DMS153 treated with DMSO at 0.1 percent for 48 hours (cell line): Measurements from ENCODE around the gene ANTXRL.
"Not testable (repeated sequence)": the region's sequence is repeated elsewhere in the genome, so short reads cannot be mapped to it uniquely, and the experiment has no call there.

Experiments used
- DNase-seq: peaks from one replicate; lab custom pipeline; 2025; ENCODE audit not compliant: unreplicated experiment; lab: John Stamatoyannopoulos, UW

ANTXRL gene

DNA sequence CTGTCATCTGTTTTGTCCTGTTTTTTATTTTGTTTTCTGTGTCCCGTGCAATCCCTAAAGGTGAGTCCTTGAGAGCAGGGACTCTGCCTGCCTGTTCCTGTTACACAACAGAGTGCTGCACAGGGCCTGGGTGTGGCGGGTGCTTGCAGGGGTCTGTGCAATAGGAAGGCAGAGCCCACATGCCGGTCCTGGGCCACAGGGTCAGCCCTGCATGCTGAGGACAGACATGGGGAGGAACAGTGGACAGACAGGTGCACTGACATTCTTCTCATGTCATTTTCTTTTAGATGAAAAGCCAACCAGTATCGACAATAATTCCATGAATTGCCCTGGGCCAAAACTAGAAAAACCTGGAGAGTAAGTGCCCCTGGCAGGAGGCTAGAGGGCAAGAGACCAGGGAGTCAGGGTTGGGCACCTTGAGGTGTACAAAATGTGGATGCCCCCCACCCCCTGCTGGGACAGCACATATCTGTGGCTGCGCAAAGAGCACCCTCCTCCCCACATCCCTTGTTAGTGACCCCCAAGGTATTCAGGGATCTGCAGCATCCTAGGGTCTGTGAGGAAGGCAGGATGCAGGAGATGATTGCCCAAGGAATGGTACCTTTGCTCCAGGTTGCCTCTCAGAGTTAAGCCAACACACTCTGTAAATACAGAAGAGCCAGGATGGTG lies 19.9 kb downstream of the ANTXRL start:
- DNase-seq, result no peak

DNA sequence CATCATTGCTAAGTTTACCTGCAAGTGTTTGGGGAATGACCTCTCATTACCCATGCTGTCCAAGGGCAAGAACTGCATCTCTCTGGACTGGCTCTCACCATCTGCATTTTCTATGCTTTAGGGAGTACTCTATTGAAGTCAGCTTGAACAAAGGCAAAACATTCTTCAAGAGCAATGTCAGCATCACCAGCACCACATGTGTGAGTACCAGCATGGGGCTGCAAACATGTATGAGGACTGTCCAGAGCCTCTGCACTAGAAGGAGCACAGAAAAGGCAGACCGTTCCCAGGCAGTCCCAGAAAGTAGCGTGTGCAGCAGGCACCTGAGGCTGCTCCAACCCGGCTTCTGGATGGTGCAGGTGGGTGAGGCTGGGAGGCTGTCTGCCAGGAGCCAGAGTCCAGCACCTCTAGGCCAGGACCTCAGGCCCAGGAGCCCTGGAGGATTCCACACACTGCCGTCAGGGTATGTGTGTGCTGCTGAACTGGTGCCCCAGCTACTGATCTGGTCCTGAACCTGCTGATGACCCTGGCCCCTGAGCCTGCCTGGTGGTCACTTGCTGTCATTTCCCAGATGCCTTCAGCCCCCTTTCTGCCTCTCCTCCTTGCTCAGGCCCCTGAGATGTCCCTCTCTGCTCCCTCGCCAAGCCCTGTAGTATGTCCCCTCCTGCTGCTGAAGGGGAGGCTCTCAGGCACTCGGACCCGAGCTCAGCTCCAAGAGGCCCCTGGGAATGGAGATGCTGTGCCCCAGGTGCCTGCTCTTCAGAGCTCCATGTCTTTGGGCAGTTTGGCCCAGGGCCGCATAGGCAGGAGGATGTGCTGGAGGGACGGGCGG lies 20.7 kb downstream of the ANTXRL start:
- no peak for DNase-seq

DNA sequence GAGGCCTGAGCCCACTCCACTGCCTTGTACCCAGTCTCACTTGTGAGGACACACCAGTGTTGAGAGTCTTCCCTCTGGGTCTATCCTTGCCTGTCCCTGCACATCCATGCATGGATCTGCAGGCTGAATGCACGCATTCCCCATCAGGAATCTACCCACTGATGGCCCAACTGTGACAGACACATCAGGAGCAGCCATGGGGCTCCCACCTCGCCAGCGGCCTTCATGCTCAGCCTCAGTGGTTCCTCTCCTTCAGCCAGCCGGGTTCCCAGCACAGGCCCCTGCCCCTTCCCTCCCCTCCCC lies 21.3 kb downstream of the ANTXRL start:
- no peak for DNase-seq

GRCh38 chr10:46308666-46309450 lies 22.1 kb downstream of the ANTXRL start:
- no peak for DNase-seq

GRCh38 chr10:46309511-46310142 lies 22.8 kb downstream of the ANTXRL start:
- no peak for DNase-seq

DNA sequence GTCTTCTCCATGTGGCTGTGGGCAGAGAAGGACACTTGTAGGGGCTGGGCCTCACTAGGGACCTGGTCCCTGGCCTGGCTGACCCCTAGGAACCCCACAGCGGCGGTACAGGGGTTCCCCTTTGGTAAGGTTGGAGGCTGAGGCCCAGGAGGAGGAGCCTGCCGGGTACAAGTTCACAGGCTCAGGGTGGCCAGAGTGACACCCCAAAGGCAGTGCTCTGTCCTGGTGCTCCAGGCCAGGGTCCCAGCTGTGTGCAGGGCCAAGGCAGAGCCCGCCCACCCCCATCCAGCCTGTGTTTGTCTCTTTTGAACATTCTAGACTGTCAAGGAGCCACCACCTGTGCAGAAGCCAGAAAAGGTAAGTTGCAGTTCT lies 23.3 kb downstream of the ANTXRL start:
- DNase-seq, result no peak

DNA sequence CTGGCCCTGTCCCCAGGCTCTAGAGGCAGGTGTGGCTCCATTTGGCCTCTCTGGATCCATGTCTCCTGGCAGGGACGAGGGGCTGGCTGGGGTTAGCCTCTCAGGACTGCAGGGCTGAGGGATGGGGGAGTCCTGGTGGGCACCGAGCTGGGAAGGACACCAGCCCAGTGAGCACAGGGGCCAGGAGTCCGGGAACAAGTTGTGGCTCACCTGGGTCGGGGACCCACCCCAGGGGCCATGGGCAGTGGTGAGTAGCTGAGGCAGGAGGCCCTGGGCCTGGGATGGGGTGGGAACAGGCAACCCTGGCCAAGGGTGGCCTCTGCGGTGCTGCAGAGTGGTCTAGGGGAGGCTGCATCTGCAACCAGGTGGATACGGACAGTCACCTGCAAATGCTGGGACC lies 24.1 kb downstream of the ANTXRL start:
- DNase-seq, result no peak

DNA sequence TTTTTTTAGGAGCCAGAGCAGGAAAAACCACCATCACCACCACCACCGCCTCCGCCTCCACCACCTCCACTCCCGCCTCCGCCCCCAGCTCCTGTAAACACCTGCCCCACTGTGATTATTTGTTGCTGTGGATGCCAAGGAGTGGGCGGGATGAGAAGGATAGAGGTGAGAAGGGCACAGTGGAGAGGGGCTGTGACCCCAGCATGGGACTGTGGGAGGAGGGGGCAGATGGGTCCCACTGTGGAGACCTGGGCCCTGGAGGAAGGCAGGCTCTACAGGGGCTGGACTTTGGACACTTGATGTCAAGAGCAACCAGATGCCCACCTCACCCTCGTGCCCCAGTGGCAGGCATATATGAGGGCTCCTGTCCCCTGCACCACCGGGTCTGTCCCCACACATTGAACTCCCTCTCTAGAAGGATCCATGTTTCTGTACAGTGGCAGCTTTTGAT lies 24.7 kb downstream of the ANTXRL start:
- DNase-seq, result no peak

DNA sequence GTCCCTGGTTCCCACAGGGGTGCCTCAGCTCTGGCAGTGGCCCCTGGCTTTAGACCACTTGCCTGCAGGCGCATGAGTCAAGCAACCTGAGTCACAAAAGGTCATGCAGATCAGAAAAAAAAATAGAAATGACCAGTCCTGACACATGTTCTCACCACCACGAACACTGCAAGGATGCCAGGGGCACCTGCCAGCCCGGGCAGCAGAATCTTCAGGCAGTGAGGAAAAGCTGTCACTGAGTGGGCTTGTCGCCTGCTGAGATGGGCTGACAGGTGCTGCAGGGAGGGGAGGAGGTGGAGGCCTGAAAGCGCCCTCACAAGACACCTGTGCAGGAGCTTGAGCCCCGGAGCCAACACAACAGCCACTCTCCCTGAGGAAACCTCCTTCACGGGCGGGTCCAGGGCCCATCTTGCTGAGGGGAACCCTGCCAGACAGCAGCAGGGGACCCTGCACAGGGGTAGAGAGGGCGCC lies 25.2 kb downstream of the ANTXRL start:
- DNase-seq, result not testable (repeated sequence)

DNA sequence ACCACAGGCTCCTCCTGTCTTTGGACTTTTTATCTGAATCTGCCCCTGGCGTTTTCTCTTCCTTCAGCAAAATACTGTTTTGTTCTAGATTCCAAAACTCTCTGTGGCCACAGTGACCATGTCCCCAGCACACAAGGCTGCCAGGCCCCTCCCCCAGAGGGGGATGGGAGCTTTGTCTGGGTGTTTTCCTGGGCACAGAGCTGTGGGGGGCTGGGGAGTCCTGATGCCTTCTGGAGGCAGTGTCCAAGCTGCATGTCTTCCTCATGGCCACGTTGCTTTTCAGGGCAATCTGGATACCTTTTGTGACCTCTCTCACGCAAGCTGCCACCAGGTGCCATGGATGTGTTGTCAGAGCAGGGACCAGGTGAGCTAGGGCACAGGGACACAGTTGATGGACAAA lies 26.2 kb downstream of the ANTXRL start:
- DNase-seq, result no peak

DNA sequence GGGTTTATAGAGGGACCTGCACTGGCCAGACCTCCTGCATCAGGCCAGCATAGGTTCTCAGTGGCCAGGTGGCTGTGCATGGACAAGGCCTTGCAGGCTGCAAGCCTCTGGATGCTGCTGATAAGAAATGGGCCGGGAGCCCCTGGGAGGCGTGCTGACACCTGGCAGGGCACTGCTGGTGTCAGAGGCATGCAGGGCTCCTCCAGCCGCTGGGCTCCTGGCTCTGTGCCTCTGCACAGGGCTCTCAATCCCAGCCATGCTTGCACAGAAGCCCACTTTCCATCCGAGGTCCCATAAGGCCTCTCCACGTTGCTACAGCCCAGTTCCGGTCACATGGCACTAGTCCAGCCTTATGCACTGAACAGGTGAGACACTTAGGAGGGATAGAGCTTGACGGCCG lies 27.3 kb downstream of the ANTXRL start:
- DNase-seq, result no peak

DNA sequence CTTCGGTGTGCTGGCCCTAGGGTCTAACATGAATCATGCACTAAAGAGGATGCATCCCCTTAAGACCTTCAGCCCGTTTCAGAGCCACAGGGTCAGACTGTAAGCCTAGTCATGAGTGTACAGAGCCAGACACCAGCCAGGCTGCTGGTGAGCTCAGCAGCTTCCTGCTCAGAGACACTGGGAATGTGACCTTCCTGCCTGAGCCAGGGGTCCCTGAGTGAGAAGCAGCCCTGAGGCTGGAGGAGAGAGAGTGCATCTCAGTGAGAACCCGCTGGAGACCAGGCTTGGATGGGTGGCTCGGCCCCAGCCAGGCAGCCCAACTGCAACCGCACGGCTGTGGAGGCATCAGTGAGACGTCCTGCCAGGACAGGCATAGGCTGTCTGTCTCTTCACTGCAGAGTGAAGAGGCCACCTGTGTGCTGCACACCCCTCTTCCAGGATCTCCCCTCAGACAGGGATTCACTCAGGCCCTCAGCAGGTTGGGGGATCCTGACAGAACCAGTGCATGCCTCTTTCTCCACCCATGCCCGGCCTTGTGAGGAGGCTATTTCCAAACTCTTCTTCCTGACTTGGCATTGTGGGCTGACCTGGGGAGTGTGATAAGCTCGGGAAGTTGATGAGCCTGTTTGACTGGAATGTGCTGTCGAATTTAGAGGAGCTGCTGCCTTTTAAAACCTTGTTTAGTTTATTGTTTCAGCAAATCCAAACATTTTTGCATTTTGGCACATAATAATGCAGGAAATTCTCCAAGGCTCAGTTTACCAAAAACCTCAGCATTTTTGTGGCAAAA lies 28.5 kb downstream of the ANTXRL start:
- DNase-seq, result not testable (repeated sequence)

GRCh38 chr10:46317370-46317769 lies 30.6 kb downstream of the ANTXRL start:
- DNase-seq, result no peak

- no peak for DNase-seq
These were observed 31.1 kb downstream of the ANTXRL start for GRCh38 chr10:46317889-46318288.

DNA sequence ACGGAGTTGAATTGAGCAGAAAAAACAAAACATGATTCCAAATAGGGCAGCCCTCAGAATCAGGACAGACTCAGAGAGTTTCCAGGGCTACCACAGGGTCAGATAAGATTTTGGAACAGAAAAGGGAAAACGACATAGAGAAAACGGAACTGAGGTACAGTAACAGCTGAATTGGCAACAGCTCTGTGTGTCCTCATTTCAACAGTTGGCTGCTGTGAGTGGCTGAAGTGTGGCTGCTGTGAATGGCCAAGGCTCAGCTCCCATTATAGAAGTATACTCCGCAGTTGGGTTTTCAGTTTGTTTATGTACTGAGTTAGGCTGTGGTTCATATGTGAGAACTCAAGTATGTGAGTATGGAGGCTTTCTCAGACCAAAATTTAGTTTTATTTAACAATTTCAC lies 32.0 kb downstream of the ANTXRL start:
- no peak for DNase-seq

- DNase-seq, result no peak
These were observed 32.6 kb downstream of the ANTXRL start for GRCh38 chr10:46319389-46319788.

- no peak for DNase-seq
These were observed 35.0 kb downstream of the ANTXRL start for GRCh38 chr10:46321770-46322169.

DNA sequence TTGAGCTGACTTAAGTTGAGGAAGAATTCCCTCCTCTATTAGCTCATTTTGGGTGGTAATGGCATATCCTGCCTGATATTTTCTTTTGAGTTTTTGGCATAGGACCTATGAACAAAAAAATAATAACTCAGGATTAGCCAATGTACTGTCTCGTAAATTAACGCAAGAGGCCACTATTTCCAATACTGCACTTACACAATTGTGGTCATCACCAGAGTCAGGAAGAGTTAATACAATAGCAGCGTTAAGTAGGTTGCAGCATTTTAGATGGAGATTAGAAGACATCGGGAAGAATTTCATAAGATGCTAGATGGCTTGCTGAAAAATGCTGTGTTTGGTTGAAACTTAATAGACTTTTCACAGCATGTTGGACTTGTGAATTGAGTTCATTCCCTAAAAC lies 36.4 kb downstream of the ANTXRL start:
- DNase-seq, result no peak

- DNase-seq, result no peak
These were observed 38.2 kb downstream of the ANTXRL start for GRCh38 chr10:46325021-46325420.

GRCh38 chr10:46326066-46326465 lies 39.3 kb downstream of the ANTXRL start:
- no peak for DNase-seq

DNA sequence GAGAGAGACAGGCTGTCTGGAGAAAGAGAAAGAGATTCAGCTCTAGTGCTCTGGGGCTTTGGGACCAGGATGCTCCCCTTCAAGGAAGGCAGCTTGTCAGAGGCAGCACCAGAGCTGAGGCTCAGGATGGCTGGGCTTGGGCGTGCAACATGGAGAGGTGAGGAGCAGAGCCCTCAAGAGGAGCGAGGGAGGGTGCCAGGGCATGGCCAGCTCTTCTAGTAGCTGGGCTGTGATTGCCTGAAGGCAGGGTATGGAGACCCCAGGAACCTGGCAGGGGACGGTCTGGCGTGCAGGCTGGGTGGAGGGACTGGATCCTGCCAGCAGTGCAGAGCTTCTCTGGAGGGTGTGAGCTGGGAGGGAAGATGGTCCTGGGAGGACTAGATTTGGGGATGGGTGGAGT lies 40.2 kb downstream of the ANTXRL start:
- DNase-seq, result no peak
